Adrenal gland (tissue), 5 donors: ENCODE data around the gene PDIA3.

Experiments used
- POLR2A ChIP-seq, 2 donors: fragments of 450-650 bp; IDR thresholded peaks; one replicate each; pipeline ENCODE4 v1.6.1; 2017; ENCODE audit warnings: antibody characterized with exemption in 2 of 2, mild to moderate bottlenecking in 2 of 2, moderate library complexity in 1 of 2
- TF ChIP-seq, protein P1 (sequence below), 6 experiments: fragments of 450-650 bp in 4 of 6; fragments of 200-600 bp in 2 of 6; sonication (generic) in 1 of 6; IDR thresholded peaks; 1 replicate in 5 of 6; 2 replicates in 1 of 6; pipeline versions ENCODE4 v1.5.1 to v1.8.0; 2016 to 2021; ENCODE audit warnings: antibody characterized with exemption in 6 of 6, mild to moderate bottlenecking in 2 of 6, moderate library complexity in 1 of 6
- donor health status: DM: no; HTN: no; CAD: no.

DNA sequence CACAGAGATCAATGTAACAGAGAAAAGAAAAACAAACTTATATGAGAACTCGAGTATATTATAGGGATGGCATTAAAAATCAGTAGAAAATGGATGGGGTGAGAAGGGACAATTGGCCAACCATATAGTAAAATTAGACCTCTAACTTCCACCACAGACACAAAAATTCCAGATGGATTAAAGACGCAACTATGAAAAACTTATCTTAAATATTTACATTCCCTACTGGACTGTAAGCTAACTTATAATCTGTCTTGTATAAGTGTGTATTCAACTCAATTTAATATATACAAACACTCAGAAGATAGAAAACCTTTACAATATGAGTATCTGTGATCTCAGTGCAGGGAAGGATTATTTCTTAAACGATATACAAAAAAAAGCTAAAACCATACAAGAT is 75.3 kb downstream of the PDIA3 start:
- TF ChIP-seq POLR2A (IDR thresholded peaks at IDR 0.05) = no peak
- TF ChIP-seq, protein P1, sequence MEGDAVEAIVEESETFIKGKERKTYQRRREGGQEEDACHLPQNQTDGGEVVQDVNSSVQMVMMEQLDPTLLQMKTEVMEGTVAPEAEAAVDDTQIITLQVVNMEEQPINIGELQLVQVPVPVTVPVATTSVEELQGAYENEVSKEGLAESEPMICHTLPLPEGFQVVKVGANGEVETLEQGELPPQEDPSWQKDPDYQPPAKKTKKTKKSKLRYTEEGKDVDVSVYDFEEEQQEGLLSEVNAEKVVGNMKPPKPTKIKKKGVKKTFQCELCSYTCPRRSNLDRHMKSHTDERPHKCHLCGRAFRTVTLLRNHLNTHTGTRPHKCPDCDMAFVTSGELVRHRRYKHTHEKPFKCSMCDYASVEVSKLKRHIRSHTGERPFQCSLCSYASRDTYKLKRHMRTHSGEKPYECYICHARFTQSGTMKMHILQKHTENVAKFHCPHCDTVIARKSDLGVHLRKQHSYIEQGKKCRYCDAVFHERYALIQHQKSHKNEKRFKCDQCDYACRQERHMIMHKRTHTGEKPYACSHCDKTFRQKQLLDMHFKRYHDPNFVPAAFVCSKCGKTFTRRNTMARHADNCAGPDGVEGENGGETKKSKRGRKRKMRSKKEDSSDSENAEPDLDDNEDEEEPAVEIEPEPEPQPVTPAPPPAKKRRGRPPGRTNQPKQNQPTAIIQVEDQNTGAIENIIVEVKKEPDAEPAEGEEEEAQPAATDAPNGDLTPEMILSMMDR (IDR thresholded peaks at IDR 0.05) = no peak
